Mesothelial cell of epicardium (in vitro differentiated cells): ENCODE data around the gene CADM1. TPM values are rescaled to one million over a fixed set of nuclear protein-coding genes. Genes with fewer than 3 reads are reported as not detected.

Source experiments
- DNase-seq, 2 experiments: peaks; one replicate each; pipeline ENCODE4 v3.0.0; 2021; ENCODE audit warnings: low spot score in 2 of 2; ENCODE audit not compliant: unreplicated experiment in 2 of 2
- H3K27ac Mint-ChIP-seq: 2 replicates; pipeline ENCODE4 v1.8.0; 2021; ENCODE audit warnings: mixed read lengths
- H3K27me3 Mint-ChIP-seq: 2 replicates; pipeline ENCODE4 v1.8.0; 2021; ENCODE audit warnings: low read depth, mixed read lengths
- H3K36me3 Mint-ChIP-seq: 2 replicates; pipeline ENCODE4 v1.8.0; 2021; ENCODE audit warnings: mixed read lengths
- H3K4me1 Mint-ChIP-seq: 2 replicates; pipeline ENCODE4 v1.8.0; 2021; ENCODE audit warnings: mixed read lengths
- H3K4me3 Mint-ChIP-seq: 2 replicates; pipeline ENCODE4 v1.8.0; 2021; ENCODE audit warnings: mild to moderate bottlenecking, moderate library complexity, mixed read lengths
- H3K9me3 Mint-ChIP-seq: 2 replicates; pipeline ENCODE4 v1.8.0; 2021; ENCODE audit warnings: mixed read lengths
- total RNA-seq: library from RNA; stranded (reverse); gene quantifications from 3 replicates; pipeline ENCODE4 v1.2.1, GENCODE V29; 2021
- TF ChIP-seq, protein P1 (sequence below): fragments of 200-600 bp; sonication (generic); IDR thresholded peaks from one replicate; pipeline ENCODE4 v1.5.0; 2021; ENCODE audit warnings: antibody characterized with exemption; ENCODE audit not compliant: unreplicated experiment

Gene CADM1
- total RNA-seq, 1 donor from 2014 or later = 60.9 TPM

- Mint-ChIP-seq H3K36me3 (peaks cover 6% of the 10 kb centered on the region), H3K4me3 (no peak overlapping the region), H3K9me3 (peaks cover 8% of the 10 kb centered on the region), H3K27me3 (no peaks in the 10 kb centered on the region), H3K4me1 (peaks cover 9% of the 10 kb centered on the region), H3K27ac (no peak overlapping the region)
- DNase-seq = no peak
- TF ChIP-seq, protein P1, sequence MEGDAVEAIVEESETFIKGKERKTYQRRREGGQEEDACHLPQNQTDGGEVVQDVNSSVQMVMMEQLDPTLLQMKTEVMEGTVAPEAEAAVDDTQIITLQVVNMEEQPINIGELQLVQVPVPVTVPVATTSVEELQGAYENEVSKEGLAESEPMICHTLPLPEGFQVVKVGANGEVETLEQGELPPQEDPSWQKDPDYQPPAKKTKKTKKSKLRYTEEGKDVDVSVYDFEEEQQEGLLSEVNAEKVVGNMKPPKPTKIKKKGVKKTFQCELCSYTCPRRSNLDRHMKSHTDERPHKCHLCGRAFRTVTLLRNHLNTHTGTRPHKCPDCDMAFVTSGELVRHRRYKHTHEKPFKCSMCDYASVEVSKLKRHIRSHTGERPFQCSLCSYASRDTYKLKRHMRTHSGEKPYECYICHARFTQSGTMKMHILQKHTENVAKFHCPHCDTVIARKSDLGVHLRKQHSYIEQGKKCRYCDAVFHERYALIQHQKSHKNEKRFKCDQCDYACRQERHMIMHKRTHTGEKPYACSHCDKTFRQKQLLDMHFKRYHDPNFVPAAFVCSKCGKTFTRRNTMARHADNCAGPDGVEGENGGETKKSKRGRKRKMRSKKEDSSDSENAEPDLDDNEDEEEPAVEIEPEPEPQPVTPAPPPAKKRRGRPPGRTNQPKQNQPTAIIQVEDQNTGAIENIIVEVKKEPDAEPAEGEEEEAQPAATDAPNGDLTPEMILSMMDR = no peak
Observed at GRCh38 chr11:115452241-115452640, 52.0 kb downstream of the CADM1 start.

- Mint-ChIP-seq H3K9me3 (peaks cover 20% of the 10 kb centered on the region), H3K27ac (no peak overlapping the region), H3K4me3 (no peak overlapping the region), H3K36me3 (peaks cover 8% of the 10 kb centered on the region), H3K27me3 (no peaks in the 10 kb centered on the region), H3K4me1 (peaks cover 8% of the 10 kb centered on the region)
- TF ChIP-seq, protein P1 = no peak
- DNase-seq = no peak
Observed at GRCh38 chr11:115450519-115450918, 53.7 kb downstream of the CADM1 start.

DNA sequence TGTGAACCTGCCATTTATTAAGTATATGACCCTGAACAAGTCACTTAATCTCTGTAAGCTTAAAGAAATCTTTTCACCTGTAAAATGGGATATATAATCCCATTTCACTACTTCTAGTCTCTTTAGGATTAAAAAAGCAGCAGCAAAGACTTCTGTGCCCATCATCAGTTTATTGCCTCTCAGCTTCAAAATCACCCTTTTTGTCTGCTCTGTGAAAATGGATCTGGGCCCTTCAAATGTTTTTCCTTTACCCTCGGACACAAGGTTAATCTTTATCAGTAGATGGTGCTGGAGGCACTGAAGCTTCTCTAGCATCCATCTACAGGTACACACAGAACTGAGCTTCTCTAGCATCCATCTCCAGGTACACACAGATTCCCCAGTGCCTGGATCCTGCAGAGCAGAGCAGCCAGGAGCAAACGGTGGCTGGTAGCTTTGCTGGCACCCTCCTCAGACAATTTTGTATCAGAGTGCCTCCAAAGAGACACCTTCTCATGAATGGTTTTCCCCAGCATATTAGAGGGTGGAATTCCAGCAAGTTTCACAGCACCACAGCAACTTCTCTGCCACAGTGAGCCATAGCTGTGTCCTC is 56.8 kb downstream of the CADM1 start:
- TF ChIP-seq, protein P1 = no peak

DNA sequence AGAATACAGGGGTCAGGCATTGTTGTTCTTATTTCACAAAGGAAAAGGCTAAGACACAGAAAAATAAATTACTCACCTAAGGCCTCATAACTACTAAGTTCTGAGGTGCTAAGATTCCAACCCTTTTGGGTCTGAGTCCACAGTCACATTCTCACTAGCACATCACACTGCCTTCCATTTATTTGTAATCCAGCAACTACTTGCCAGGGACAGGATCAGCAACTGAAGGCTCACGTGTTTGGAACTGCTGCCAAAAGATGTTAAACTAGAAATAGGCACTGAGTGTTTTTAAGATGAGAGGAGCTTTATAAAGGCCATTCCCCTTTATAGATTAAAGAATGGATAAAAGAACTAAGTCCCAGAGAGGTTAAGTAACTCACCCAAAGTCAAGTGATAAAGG is 58.0 kb downstream of the CADM1 start:
- Mint-ChIP-seq H3K4me1 (no peaks in the 10 kb centered on the region), H3K27ac (no peak overlapping the region), H3K27me3 (no peaks in the 10 kb centered on the region), H3K36me3 (peaks cover 8% of the 10 kb centered on the region), H3K9me3 (peaks cover 20% of the 10 kb centered on the region), H3K4me3 (no peak overlapping the region)
- DNase-seq = no peak
- TF ChIP-seq, protein P1 = no peak

More for the DNA sequence above, 56.8 kb downstream of the CADM1 start:
- Mint-ChIP-seq H3K27me3 (no peaks in the 10 kb centered on the region), H3K36me3 (peaks cover 8% of the 10 kb centered on the region), H3K9me3 (peaks cover 20% of the 10 kb centered on the region), H3K4me1 (no peaks in the 10 kb centered on the region), H3K4me3 (no peak overlapping the region), H3K27ac (no peak overlapping the region)
- no peak for DNase-seq

- Mint-ChIP-seq H3K27ac (no peak overlapping the region), H3K9me3 (peaks cover 20% of the 10 kb centered on the region), H3K36me3 (peaks cover 8% of the 10 kb centered on the region), H3K27me3 (no peaks in the 10 kb centered on the region), H3K4me3 (no peak overlapping the region), H3K4me1 (peaks cover 5% of the 10 kb centered on the region)
- no peak for DNase-seq
- TF ChIP-seq, protein P1 = no peak
Observed at GRCh38 chr11:115444542-115444941, 59.7 kb downstream of the CADM1 start.
